Hindlimb muscle (tissue), 1 donor: ENCODE data around the gene ANKRD13D. TPM values are rescaled to one million over a fixed set of nuclear protein-coding genes. Genes with fewer than 3 reads are reported as not detected.
"Not testable (repeated sequence)": the region's sequence is repeated elsewhere in the genome, so short reads cannot be mapped to it uniquely, and the experiment has no call there.

Experiments used
- DNase-seq: peaks from one replicate; pipeline ENCODE4 v3.0.0-alpha.2; 2013
- polyA plus RNA-seq: library from polyadenylated mRNA; unstranded; fragments of 120-200 nt; gene quantifications from one replicate; pipeline ENCODE4 v1.2.1, GENCODE V29; 2013; ENCODE audit not compliant: insufficient read length

Gene ANKRD13D
- polyA plus RNA-seq: 34.4 TPM

DNA sequence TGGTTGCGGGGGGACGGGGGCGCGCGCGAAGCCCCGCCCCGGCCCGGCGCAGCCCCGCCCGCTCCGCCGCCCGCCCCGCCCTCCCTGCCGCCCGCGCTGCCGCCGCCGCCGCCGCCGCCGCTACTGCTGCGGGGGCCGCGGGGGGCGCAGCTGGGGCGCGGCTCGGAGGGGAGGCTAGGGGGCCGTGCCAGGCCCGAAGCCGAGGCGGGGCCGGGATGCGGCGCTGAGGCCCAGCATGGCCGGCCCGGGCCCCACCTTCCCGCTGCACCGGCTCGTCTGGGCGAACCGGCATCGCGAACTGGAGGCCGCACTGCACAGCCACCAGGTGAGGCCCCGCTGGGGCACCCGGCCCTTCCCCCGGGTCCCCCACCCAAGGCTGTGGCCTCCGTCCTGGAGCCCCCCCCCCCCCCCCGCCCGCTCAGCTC is at the start of gene ANKRD13D:
Gene ANKRD13D (plus strand): TSS at position 78 of the 425 bp plus-strand sequence. CDS start 158 bp downstream, at position 236.
- DNase-seq: no peak

DNA sequence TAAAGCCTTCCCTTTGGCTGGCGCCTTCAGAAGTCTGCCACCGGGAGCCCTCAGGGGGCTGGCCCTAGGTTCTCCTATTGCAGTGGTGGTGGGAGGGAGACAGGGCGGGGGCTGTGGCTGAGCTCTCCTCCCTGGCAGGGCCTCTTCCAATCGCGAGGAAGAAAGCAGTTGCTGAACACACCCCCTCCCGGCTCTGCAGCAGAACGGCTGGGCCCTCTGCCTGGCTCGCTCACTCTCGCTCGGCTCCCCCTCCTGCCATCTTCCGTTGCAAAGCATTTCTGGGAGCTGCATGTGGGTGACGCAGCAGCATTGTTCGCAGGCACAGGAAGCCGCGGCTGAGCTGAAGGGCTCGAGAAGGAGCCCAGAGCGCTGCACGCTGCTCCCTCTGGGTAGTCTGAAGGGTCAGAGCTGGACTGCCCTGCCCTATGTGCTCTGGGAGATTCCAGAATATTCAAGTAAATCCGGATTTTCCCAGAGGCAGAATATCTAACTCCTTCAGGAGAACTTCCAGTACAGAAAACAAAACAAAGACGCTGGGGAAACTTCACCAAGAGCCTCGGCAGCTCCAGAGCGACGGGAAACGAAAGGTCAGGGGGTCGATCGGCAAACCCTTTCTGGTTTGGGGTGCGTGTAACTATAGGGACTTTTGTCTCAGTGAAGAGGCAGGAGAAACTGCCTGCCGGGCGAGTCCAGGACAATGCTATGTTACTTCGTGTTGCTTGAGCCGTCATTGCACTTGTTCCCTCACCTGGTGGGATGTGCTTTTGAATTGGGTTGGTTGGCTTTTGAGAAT is 49.1 kb upstream of the ANKRD13D start:
- peak; percentile 96 for DNase-seq

DNA sequence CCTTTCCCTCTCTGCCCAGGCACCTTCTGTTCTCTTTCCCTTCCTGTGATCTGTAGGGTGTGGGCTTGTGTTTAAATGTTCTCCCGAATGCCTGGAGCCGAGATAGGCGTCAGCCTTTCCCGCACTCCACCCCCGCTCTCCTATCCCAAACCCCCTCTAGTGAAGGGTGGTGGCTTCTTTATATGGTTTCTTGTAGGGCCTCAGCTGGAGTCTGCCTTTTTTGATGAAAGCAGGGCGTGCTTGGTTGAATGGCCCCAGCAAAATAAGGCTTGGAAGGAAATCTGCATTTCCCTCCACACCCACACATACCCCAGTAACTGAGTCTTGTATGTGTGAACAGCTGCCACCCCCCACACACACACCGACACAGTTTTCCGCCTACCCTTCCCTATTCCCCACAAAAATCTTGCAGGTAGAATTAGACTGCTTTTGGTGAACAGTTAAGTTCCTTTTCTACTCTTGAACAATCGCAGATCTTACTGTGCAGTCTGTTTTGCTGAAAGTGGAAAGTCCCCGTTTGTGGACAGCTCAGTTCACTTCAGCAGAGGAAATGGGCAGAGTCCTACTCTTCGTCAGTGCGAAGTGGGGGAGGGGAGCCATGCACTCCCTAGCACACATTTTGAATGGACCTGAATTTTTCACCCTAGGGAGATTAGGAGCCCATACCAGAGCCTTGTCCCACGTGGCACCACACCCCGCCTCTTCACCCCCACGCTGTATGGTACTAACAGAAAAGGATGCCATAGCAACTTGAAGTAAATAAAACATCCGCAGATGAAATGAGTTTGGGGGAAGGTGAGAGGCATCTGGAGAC is 48.3 kb upstream of the ANKRD13D start:
- peak; percentile 64 for DNase-seq

DNA sequence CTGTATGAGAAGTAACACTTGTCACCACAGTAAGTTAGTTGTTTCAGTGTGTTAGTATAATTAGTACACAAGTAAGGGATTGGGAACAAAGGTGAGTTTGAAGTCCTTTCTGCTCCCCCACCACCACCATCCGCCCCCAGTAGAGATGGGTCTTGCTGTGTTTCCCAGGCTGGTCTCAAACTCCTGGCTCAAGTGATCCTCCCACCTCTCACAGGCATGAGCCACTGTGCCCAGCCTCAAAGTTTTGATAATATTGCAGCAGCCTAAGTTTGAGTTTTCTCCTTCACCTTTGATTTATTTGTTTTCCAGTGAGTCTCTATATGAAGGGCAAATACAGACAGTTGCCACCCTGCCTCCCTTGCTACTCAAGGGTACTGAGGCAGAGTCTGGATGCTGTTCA is 46.6 kb upstream of the ANKRD13D start:
- DNase-seq: no peak

DNA sequence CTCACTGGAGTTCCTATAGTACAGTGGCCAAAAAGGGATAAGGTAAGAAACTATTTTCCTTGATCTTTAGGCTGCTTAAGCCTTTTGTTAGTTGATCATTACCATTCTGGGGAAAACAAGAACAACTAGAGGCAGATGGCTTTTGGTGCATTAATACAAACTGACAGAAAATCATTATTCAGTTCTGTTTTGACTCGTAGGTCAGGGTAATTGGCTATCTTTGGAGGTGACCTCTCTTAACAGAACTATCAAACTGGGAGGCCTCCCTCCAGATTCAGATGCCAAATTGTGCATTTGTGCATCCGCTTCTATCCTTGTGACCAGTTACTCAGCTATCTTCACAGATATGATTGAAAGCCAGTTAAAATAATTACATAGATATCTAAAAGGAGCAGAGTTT is 46.1 kb upstream of the ANKRD13D start:
- DNase-seq: no peak

DNA sequence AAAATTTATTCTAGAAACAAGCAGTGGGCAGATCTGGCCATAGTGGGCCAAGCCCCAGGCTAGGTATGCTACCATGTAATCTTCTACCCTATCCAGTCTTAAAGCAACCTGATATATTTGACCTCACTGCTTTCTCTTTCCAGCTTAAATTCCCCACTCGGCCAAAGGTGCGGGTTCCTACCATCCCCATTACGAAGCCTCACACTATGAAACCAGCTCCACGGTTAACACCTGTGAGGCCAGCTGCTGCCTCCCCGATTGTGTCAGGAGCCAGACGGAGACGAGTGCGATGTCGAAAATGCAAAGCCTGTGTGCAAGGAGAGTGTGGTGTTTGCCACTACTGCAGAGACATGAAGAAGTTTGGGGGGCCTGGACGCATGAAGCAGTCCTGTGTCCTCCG is 44.1 kb upstream of the ANKRD13D start:
- no peak for DNase-seq

DNA sequence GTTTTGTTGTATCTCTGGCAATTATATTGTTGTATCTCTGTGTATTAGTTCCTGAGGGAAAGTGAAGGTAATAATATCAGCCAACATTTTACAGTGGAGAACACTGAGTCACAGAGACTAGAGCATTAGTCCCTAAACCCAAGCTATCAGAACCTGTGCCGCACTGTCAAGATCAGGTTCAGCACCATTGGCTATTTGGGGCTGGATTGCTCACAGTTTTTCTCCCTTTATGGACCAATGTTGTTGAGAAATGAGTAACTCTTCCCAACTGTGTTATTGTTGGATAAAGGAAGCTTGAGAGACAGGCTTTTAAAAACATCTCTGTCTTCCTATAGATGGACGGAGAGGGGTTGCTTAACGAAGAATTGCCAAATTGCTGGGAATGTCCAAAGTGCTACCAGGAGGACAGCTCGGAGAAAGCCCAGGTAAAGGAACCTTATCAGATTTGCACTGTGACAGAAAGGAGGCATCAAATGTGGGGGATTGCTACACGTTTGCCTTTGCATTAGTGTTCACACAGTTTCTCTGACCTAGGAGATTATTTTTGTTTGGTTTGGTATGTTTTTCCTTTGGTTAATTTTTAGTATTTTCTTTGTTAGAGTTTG is 41.1 kb upstream of the ANKRD13D start:
- DNase-seq: no peak

DNA sequence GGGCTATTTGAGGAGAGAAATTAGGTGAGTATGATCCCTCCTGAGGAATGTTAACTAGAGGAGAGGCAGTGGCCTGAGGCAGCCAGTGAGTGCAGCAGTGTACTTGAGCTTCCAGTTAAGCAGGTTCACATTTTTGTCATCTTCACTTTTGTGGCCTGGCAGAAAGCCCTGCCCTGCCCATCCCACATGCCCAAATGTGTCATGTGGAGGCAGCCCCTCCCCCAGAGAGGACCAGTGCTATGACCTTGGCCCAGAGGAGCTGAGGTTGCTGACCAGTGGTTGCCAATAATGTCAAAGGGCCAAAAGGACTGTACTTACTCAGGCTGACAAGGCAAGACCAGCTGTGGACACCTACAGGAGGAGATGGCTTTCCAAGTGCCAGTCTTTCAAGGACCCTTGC is 40.5 kb upstream of the ANKRD13D start:
- no peak for DNase-seq

DNA sequence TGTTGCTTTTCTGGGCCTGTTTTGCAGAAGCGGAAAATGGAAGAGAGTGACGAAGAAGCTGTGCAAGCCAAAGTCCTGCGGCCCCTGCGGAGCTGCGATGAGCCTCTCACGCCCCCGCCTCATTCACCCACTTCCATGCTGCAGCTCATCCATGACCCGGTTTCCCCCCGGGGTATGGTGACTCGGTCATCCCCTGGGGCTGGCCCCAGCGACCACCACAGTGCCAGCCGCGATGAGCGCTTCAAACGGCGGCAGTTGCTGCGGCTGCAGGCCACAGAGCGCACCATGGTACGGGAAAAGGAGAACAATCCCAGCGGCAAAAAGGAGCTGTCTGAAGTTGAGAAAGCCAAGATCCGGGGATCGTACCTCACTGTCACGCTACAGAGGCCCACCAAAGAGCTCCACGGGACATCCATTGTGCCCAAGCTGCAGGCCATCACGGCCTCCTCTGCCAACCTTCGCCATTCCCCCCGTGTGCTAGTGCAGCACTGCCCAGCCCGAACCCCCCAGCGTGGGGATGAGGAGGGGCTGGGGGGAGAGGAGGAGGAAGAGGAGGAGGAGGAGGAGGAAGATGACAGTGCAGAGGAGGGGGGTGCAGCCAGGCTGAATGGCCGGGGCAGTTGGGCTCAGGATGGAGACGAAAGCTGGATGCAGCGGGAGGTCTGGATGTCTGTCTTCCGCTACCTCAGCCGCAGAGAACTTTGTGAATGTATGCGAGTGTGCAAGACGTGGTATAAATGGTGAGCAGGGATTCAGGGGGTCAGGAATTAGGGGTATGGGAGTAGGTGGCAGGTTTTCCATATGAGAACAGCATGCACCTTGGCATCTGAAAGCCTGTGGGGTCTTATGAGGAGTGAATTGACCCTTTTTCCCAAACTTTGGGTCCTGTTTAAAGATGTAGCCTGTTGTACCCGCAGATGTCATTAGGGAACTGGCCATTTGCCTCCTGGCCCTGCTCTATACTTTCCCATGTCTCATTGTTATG is 38.8 kb upstream of the ANKRD13D start:
- DNase-seq: no peak

DNA sequence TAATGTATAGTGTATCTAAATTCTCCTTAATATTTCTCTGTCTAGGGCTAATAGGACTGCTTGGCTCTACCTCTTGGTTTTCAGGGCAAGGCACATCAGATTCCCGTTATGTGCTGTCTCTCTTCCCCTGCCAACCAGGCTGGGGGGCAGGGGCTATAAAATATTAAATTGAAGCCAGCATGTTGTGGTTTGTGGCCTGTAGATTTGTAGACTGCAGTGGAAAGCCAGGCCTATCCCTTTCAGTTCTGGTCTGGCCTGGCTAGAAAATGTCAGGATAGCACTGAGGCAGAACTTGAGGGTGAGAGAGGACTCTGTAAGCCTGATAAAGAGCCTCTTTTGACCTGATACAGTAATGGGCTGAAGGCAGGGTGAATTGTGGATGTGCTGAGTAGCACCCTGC is 37.3 kb upstream of the ANKRD13D start:
- DNase-seq: no peak

DNA sequence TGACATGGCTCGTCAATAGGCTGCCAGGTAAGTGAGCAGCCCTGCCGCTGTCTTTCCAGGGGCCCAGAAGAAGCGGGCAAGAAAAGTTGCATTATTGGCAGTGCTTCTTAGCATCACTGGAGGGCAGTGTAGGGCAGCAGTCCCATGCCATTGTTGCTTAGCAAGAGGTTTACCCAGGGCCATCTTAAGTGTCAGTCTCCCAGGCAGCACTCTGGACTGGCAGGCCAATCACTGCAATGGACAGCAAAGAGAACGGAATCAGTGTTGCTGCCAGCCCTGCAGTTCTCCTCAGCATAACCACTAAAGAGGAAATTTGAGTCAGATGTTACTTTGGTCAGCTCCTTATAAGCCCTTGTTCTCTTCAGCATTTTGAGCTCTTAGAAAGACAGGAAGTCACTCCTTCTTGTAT is 36.3 kb upstream of the ANKRD13D start:
- no peak for DNase-seq

DNA sequence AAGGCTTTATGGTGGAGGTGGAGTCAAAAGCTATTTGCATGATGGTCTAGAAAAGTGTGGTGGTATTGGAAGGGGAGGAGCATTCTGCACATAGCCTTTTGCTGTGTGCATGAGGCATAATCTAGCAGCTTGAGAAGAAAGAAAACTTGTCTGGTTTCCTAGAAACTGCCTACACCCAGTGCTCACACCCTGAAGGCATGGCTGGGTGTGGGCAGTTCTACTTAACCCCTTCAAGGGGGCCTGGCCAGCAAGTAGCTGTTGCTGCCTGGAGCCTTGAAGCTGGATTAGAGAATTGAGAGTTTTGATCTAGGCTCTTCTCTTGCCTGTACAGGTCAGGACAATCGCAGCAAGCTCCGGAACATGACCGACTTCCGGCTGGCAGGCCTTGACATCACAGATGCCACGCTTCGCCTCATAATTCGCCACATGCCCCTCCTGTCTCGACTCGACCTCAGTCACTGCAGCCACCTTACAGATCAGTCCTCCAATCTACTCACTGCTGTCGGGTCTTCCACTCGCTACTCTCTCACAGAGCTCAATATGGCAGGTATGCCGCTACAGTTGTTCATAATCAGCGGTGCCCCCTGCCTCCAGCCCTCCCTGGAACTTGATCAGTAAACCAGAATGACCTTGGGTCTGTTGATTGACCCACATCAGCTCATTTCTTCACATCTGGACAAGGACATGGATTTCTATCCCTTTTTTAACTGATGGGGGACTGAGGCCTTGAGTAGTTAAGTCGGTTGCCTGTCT is 35.1 kb upstream of the ANKRD13D start:
- no peak for DNase-seq

DNA sequence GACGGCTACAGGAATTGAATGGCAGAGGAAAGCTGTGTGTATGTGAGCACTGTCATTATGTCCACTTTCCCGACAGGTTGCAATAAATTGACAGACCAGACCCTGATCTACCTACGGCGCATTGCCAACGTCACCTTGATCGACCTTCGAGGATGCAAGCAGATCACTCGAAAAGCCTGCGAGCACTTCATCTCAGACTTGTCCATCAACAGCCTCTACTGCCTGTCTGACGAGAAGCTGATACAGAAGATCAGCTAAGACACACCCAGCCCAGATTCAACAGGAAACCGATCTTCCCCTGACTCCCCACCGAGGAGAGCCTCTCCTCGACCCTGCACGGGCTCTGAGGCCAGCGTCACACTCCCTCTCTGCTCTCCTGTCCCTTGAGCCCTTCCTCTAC is 34.3 kb upstream of the ANKRD13D start:
- DNase-seq: no peak

DNA sequence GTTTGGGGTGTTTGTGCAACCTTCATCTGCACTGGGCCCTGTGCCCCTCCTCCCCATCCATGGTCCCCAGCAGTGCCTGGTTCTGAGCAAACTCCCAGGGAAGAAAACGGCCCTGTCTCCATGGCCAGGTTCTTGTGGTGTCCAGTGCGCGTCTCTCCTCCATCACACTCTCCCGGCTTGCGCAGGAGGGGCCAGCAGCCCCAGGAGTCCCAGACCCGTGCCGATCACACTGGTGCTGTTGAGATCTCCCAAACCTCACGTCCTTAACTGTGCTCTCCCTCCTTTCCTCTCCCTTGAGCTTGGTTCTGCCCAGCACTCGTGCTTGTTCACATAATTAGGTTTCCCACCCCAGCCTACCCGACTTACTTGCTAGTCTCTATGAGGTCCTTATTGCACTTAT is 33.8 kb upstream of the ANKRD13D start:
- DNase-seq: no peak

DNA sequence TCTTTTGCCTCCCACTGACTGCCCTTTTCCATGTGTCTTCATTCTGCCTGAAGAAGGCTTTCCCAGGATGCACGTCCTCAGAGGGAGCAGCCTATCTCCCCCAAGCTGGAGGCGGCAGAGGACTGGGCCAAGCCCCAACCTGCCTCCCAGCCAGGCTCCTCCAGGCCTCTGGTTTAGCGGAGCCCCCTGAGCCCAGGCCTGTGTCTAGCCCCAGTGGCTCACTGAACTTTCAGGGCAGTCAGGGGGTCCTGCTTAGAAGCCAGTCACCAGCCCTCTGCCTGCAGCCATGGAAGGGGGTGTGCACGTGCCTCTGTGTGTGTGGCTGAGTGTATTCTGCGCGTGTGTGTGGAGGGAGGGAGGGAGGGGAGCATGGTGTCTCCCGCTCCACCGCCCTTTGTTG is 33.2 kb upstream of the ANKRD13D start:
- no peak for DNase-seq

DNA sequence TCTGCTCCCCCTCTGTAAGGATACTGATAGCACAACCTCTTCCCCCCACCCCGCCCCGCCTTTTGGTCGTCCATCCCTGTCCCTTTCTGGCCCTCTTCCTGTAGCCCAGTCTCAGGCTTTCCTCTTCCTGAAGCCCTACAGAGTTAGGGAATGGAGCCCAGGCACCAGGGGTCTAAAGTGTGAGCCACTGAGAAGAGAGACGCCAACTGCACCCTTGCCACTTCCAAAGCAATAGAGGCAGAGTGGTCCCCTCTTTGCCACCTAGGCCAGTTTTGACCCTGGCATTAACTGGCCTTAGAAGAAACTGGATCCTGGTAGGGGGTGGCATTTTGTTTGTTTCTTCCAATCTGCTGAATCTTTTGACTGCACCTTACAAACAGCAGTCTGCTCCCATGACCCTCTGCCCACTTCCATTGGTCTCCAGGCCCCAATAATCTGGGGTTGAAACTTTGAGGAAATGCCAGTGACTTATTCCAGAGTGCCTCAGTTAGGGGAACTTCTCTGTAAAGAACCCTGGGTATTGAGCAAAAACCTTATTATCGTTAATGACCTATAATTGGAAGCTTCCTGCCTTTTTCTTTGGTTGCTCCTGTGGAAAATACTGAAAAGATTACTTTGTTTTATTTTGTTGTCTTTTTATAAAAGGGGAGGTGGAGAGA is 32.5 kb upstream of the ANKRD13D start:
- no peak for DNase-seq

DNA sequence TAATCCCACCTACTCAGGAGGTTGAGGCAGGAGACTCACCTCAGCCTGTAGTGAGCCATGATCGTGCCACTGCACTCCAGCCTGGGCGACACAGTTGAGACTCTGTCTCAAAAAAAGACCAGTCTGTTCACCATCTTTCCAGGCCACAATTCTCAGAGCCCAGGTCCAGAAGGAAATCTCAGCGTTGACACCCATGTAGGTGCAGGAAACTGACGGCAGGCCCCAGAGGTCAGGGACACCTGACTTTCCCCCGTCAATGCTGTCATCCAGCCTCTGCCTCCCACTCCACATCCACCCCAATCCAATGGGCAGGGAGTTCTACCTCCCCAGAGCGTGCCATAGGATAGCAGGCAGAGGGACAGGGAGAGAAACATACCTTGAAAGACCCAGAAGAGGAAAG is 28.7 kb upstream of the ANKRD13D start:
- DNase-seq: no peak

DNA sequence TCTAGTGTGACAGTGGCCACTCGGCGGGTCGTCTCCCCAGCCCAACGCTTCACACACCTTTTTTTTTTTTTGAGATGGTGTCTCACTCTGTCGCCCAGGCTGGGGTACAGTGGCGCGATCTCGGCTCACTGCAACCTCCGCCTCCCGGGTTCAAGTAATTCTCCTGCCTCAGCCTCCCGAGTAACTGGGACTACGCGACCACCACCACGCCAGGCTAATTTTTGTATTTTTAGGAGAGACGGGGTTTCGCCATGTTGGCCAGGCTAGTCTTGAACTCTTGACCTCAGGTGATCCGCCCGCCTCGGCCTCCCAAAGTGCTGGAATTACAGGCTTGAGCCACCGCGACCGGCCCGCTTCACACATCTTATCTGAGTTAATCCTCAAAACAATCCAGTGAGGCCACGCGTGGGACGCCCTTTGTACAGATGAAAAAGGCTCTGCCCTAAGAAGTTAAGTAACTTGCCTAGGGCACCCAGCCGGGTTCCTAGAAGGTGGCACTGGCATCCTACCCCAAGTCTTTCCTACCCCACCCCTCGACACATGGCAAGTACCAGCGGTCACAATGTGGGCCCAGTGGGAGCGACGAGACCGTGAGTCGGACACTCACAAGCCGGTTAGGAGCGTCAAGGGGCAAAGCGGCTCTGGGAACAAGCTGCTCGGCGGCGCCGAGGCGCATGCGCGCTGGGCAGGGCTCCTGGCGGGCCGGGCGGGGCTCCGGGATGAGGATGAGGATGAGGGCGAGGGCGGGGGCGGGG is 28.0 kb upstream of the ANKRD13D start:
- DNase-seq: not testable (repeated sequence)

DNA sequence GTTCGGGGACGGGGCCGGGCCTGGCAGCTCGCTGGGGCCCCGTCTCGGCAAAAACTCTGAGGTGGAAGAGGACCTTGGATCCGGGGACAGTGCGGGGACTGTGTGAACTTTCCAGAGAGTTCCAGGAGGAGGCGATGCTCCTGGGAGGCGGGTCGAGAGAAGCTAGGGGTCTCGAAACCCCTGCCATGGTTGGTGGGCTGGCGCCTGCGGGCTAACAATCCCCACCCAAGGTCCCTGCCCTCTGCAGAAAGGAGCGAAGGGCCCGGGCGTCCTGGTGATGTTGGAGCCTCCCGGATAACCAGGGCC is 27.5 kb upstream of the ANKRD13D start:
- DNase-seq: no peak
